WI38 (cell line): Measurements from ENCODE around the gene CDC25C.

ENCODE experiments used
- H3K4me3 ChIP-seq: 2 replicates; pipeline ENCODE4 v1.5.1; 2011; ENCODE audit warnings: low read depth, mild to moderate bottlenecking, control low read depth, low read length
- CTCF ChIP-seq: IDR thresholded peaks from 2 replicates; pipeline ENCODE4 v1.5.1; 2012; ENCODE audit warnings: low read depth, mild to moderate bottlenecking, control low read depth, low read length

CDC25C gene

GRCh38 chr5:138243794-138244193 is 87.8 kb downstream of the CDC25C start:
- TF ChIP-seq CTCF = no peak
- no peak overlapping the region for H3K4me3 ChIP-seq

GRCh38 chr5:138241688-138242571 is 89.7 kb downstream of the CDC25C start:
- peak overlapping the region; percentile 42 for H3K4me3 ChIP-seq
- TF ChIP-seq CTCF = no peak

- no peak for TF ChIP-seq CTCF
These were observed 90.8 kb downstream of the CDC25C start for GRCh38 chr5:138240650-138241385.

GRCh38 chr5:138238034-138238433 is 93.6 kb downstream of the CDC25C start:
- no peak overlapping the region for H3K4me3 ChIP-seq
- TF ChIP-seq CTCF = no peak

More at GRCh38 chr5:138240650-138241385, 90.8 kb downstream of the CDC25C start:
- no peak overlapping the region for H3K4me3 ChIP-seq
